ENCODE measurements around the gene DCDC2. TPM values are rescaled to one million over a fixed set of nuclear protein-coding genes. Genes with fewer than 3 reads are reported as not detected.
"Not testable (repeated sequence)": the region's sequence is repeated elsewhere in the genome, so short reads cannot be mapped to it uniquely, and the experiment has no call there.

DCDC2 gene
- total RNA-seq, 2 experiments from 2014 or later: 0.14 TPM; not detected in 1

- Mint-ChIP-seq H3K4me3 (no peak overlapping the region), H3K27me3 (peaks cover 12% of the 10 kb centered on the region), H3K4me1 (peaks cover 12% of the 10 kb centered on the region), H3K27ac (no peak overlapping the region), H3K36me3 (no peaks in the 10 kb centered on the region), H3K9me3 (no peaks in the 10 kb centered on the region)
- DNase-seq (no peak), ATAC-seq (ENCODE audit: low read depth) (no peak)
- POLR2A ChIA-PET: no interaction called here
Observed at GRCh38 chr6:24387818-24388217, 30.0 kb upstream of the DCDC2 start.

- Mint-ChIP-seq H3K4me3 (no peak overlapping the region), H3K27ac (no peak overlapping the region), H3K4me1 (no peaks in the 10 kb centered on the region), H3K27me3 (peaks cover 19% of the 10 kb centered on the region), H3K36me3 (no peaks in the 10 kb centered on the region), H3K9me3 (no peaks in the 10 kb centered on the region)
- POLR2A ChIA-PET: no interaction called here
- DNase-seq: no peak
- ATAC-seq (ENCODE audit: low read depth): no peak
Observed at GRCh38 chr6:24385536-24386269, 27.8 kb upstream of the DCDC2 start.

- H3K4me1 Mint-ChIP-seq; H3K9me3 Mint-ChIP-seq; H3K27ac Mint-ChIP-seq; H3K36me3 Mint-ChIP-seq; DNase-seq; POLR2A ChIA-PET; H3K4me3 Mint-ChIP-seq; ATAC-seq (ENCODE audit: low read depth): not testable (repeated sequence)
- H3K27me3 Mint-ChIP-seq: peaks cover 22% of the 10 kb centered on the region
Observed at GRCh38 chr6:24384369-24385130, 26.7 kb upstream of the DCDC2 start.

GRCh38 chr6:24382891-24383494 is 25.1 kb upstream of the DCDC2 start:
- H3K27me3 Mint-ChIP-seq: peaks cover 22% of the 10 kb centered on the region
- H3K4me1 Mint-ChIP-seq; POLR2A ChIA-PET; H3K36me3 Mint-ChIP-seq; H3K9me3 Mint-ChIP-seq; ATAC-seq (ENCODE audit: low read depth); H3K4me3 Mint-ChIP-seq; DNase-seq; H3K27ac Mint-ChIP-seq: not testable (repeated sequence)

GRCh38 chr6:24382220-24382540 is 24.3 kb upstream of the DCDC2 start:
- peaks cover 22% of the 10 kb centered on the region for H3K27me3 Mint-ChIP-seq

GRCh38 chr6:24381476-24382219 is 23.8 kb upstream of the DCDC2 start:
- DNase-seq (no peak), ATAC-seq (ENCODE audit: low read depth) (no peak)
- H3K27ac Mint-ChIP-seq: no peak overlapping the region
- H3K4me1 Mint-ChIP-seq: no peaks in the 10 kb centered on the region
- H3K27me3 Mint-ChIP-seq: peaks cover 22% of the 10 kb centered on the region
- no peak overlapping the region for H3K4me3 Mint-ChIP-seq
- POLR2A ChIA-PET: no interaction called here
- no peaks in the 10 kb centered on the region for H3K36me3 Mint-ChIP-seq
- H3K9me3 Mint-ChIP-seq: no peaks in the 10 kb centered on the region

More at GRCh38 chr6:24382220-24382540, 24.3 kb upstream of the DCDC2 start:
- DNase-seq (no peak), ATAC-seq (ENCODE audit: low read depth) (no peak)
- Mint-ChIP-seq H3K36me3 (no peaks in the 10 kb centered on the region), H3K4me1 (no peaks in the 10 kb centered on the region), H3K4me3 (no peak overlapping the region), H3K9me3 (no peaks in the 10 kb centered on the region), H3K27ac (no peak overlapping the region)
- POLR2A ChIA-PET: no interaction called here

- H3K4me3 Mint-ChIP-seq: no peak overlapping the region
- POLR2A ChIA-PET: no interaction called here
- no peaks in the 10 kb centered on the region for H3K36me3 Mint-ChIP-seq
- H3K4me1 Mint-ChIP-seq: no peaks in the 10 kb centered on the region
- H3K27me3 Mint-ChIP-seq: peaks cover 19% of the 10 kb centered on the region
- H3K9me3 Mint-ChIP-seq: no peaks in the 10 kb centered on the region
- DNase-seq (no peak), ATAC-seq (ENCODE audit: low read depth) (no peak)
- no peak overlapping the region for H3K27ac Mint-ChIP-seq
Observed at GRCh38 chr6:24378473-24379097, 20.7 kb upstream of the DCDC2 start.

- H3K36me3 Mint-ChIP-seq: no peaks in the 10 kb centered on the region
- POLR2A ChIA-PET: no interaction called here
- DNase-seq: no peak
- H3K9me3 Mint-ChIP-seq: no peaks in the 10 kb centered on the region
- no peak overlapping the region for H3K27ac Mint-ChIP-seq
- no peak for ATAC-seq (ENCODE audit: low read depth)
- no peak overlapping the region for H3K4me3 Mint-ChIP-seq
- no peaks in the 10 kb centered on the region for H3K4me1 Mint-ChIP-seq
- peaks cover 19% of the 10 kb centered on the region for H3K27me3 Mint-ChIP-seq
Observed at GRCh38 chr6:24376871-24377270, 19.0 kb upstream of the DCDC2 start.

GRCh38 chr6:24374612-24375011 is 16.8 kb upstream of the DCDC2 start:
- DNase-seq: no peak
- Mint-ChIP-seq H3K9me3 (no peaks in the 10 kb centered on the region), H3K4me1 (no peaks in the 10 kb centered on the region), H3K36me3 (no peaks in the 10 kb centered on the region), H3K4me3 (no peak overlapping the region), H3K27me3 (peaks cover 9% of the 10 kb centered on the region), H3K27ac (no peak overlapping the region)
- ATAC-seq (ENCODE audit: low read depth): no peak
- POLR2A ChIA-PET: no interaction called here

GRCh38 chr6:24365103-24365633 is 7.3 kb upstream of the DCDC2 start:
- H3K36me3 Mint-ChIP-seq; H3K4me3 Mint-ChIP-seq; POLR2A ChIA-PET; H3K4me1 Mint-ChIP-seq; H3K27ac Mint-ChIP-seq; DNase-seq; ATAC-seq (ENCODE audit: low read depth); H3K9me3 Mint-ChIP-seq: not testable (repeated sequence)
- H3K27me3 Mint-ChIP-seq: peaks cover 29% of the 10 kb centered on the region

GRCh38 chr6:24362363-24362762 is 4.5 kb upstream of the DCDC2 start:
- H3K36me3 Mint-ChIP-seq; POLR2A ChIA-PET; ATAC-seq (ENCODE audit: low read depth); H3K4me3 Mint-ChIP-seq; H3K9me3 Mint-ChIP-seq; H3K27ac Mint-ChIP-seq; DNase-seq: not testable (repeated sequence)
- Mint-ChIP-seq H3K27me3 (peaks cover 28% of the 10 kb centered on the region), H3K4me1 (peaks cover 12% of the 10 kb centered on the region)

- POLR2A ChIA-PET: no interaction called here
- H3K36me3 Mint-ChIP-seq: no peaks in the 10 kb centered on the region
- peak overlapping the region; percentile 59 for H3K4me3 Mint-ChIP-seq
- H3K27me3 Mint-ChIP-seq: peaks cover 47% of the 10 kb centered on the region
- no peaks in the 10 kb centered on the region for H3K9me3 Mint-ChIP-seq
- ATAC-seq (ENCODE audit: low read depth) (peak; percentile 86), DNase-seq (peak; percentile 87)
- no peak overlapping the region for H3K27ac Mint-ChIP-seq
- H3K4me1 Mint-ChIP-seq: peaks cover 12% of the 10 kb centered on the region
Observed at GRCh38 chr6:24359640-24360454, 2.0 kb upstream of the DCDC2 start.

Measured in activated naive CD8-positive, alpha-beta T cell treated with anti-CD3 and anti-CD28 coated beads, Interleukin-2, amount 10 ng/mL, durations not matched to agents 7 days and 5 days (primary cell).